Vagina (tissue), 2 donors: ENCODE data around the gene ABCA7.

Experiments
- CTCF ChIP-seq, 3 experiments: fragments of 450-650 bp in 2 of 3; fragments of 200-600 bp in 1 of 3; sonication (generic) in 1 of 3; IDR thresholded peaks; one replicate each; pipeline ENCODE4 v1.5.1; 2017 to 2019; ENCODE audit warnings: antibody characterized with exemption in 3 of 3, mild to moderate bottlenecking in 2 of 3, moderate library complexity in 2 of 3
- POLR2A ChIP-seq, 2 donors: fragments of 450-650 bp; IDR thresholded peaks; one replicate each; pipeline ENCODE4 v1.6.1; 2017; ENCODE audit warnings: antibody characterized with exemption in 2 of 2, mild to moderate bottlenecking in 2 of 2, moderate library complexity in 2 of 2

GRCh38 chr19:1063909-1064660, 24.2 kb downstream of the ABCA7 start:
- TF ChIP-seq CTCF (IDR thresholded peaks at IDR 0.05) (no peak), POLR2A (IDR thresholded peaks at IDR 0.05) (no peak)
